GM12801 (cell line): ENCODE data around the gene NT5DC1.

Experiments used
- TF ChIP-seq, protein P1 (sequence below): IDR thresholded peaks from one replicate; pipeline ENCODE4 v1.5.1; 2011; ENCODE audit warnings: control low read depth; ENCODE audit not compliant: insufficient read length; ENCODE audit errors: extremely low read depth

NT5DC1 gene

DNA sequence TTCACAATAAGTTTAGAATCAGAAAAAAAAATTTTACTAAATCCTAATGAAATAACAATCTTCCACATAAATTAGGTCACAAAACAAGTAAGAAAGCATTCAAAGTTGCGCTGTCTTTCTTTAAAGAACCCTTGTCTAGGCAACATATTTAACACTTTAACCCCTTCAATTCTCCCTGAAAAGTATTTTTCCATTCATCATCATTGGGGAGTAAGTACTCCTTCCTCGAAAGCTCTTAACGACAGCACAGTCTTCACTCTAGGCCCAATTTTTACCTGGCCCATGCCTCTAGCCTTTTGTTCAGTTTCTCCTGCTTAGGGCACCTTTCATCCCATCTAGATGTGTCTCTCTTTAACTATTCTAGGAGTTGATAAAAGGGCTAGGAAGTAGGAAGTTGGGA is 176.5 kb downstream of the NT5DC1 start:
- TF ChIP-seq, protein P1, sequence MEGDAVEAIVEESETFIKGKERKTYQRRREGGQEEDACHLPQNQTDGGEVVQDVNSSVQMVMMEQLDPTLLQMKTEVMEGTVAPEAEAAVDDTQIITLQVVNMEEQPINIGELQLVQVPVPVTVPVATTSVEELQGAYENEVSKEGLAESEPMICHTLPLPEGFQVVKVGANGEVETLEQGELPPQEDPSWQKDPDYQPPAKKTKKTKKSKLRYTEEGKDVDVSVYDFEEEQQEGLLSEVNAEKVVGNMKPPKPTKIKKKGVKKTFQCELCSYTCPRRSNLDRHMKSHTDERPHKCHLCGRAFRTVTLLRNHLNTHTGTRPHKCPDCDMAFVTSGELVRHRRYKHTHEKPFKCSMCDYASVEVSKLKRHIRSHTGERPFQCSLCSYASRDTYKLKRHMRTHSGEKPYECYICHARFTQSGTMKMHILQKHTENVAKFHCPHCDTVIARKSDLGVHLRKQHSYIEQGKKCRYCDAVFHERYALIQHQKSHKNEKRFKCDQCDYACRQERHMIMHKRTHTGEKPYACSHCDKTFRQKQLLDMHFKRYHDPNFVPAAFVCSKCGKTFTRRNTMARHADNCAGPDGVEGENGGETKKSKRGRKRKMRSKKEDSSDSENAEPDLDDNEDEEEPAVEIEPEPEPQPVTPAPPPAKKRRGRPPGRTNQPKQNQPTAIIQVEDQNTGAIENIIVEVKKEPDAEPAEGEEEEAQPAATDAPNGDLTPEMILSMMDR, result no peak

DNA sequence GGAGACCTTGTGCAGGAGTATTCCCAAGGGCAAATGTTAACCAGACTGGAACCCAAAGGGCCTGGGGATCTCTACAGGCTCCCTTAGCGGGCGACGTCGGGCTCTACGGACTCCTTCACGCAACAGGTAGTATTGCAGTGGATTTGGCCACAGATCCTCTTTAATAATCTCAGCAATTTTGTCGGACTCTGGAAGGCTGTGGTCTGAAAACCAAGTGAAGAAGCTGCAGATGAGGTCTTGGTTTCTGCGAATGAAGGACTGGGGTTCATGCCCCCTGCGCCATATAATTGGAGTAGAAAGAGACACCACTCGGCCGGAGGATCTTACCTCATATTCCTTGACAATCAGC is 177.8 kb downstream of the NT5DC1 start:
- TF ChIP-seq, protein P1, result no peak

DNA sequence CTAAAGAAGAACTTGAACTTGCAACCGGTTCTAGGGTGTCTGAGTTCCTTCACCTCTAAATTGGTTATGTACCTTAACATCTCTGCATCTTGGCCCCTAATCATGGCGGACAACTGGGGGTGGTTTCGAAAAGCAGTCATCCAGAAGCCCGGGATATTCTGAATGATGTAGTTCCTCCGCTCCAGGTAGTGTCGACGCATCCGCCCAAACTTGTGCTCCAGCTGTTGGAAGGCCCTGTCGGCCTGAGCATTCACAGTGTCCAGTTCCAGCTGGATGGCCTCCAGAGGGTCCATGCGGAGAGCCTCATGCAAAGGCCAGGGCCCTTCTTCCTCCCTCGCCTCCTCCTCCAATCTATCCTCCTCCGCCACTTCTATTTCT is 178.2 kb downstream of the NT5DC1 start:
- TF ChIP-seq, protein P1, result no peak

DNA sequence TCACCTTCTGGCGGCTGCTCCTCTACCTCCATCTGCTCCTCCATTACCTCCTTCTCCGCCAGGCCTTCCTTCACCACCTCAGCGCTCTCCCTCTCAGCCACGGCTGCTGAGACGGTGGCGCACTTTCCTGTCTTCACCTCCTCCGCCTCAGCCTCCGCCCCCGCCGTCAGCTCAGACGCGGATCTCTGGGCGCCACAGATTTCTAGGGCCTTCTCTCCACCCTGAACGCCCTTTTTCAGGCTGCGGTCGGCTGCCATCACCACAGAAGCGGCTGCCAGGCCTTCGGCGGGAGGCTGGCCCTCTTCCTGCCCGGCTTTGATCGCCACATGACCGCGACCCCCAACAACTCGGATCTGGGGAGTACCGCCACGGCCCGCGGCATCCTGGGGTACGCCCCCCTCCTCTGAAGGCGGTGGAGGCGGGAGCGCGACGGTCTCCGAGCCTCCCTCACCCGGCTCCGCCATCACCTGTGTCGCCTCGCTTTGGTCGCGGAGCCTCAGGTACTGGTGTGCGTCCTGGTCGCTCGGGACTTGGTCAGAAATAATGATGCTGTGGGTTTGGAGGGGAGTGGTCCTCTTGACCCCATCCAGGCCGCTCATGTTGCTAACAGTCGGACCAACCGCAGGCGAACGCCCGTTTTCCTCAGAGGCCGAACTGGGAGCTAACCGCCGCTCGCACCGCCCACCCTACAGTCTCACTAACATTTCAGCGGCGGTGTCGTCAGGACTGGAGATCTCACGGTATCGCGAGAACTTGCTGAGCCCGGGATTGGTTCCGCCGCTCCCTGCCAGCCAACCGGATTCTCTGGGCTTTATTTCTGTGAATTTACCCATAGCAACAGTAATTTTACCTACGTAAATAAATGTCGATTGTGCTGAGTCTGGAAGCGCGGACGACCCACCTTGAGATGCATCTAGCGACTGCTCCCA is 178.8 kb downstream of the NT5DC1 start, which contains the start of gene TSPYL1:
Gene TSPYL1 (minus strand): TSS at position 699 of the 929 bp plus-strand sequence. CDS start 100 bp downstream, at position 599.
- TF ChIP-seq, protein P1, result no peak

DNA sequence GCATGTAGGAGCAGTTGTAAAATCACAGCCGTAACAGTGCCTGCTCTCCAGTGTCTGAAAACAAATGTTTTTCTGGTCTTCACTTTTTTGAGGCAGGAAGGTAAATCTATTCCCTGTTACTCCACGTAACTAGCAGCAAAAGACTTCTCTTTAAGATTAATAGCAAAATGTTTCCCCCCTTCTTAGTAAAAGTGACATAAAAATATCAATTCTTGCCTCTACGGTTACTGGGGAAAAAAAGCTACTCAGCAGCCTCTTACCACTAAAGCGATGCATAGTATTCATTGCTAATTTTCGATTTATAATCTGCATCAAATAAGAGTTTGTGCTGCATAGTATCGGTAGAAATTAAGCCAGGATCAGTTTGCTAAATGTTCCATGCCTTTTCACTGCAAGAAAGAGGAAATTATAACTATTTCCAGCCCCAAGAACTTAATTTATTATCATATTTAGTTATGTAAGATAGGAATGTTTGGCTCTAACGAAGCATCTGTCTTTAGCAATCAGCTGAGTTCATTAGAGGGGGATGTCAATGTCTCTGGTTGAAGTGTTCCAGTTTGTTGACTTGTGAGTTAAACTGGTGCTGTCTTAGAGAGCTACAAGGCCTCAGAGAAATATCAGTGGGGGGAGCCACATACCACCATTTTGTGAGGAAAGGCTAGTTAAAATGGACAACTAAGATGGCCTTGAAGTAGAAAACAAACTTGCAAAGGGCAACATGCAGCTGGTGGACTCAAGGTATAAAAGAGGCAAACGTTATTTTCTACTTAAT is 179.7 kb downstream of the NT5DC1 start:
- TF ChIP-seq, protein P1, result no peak

DNA sequence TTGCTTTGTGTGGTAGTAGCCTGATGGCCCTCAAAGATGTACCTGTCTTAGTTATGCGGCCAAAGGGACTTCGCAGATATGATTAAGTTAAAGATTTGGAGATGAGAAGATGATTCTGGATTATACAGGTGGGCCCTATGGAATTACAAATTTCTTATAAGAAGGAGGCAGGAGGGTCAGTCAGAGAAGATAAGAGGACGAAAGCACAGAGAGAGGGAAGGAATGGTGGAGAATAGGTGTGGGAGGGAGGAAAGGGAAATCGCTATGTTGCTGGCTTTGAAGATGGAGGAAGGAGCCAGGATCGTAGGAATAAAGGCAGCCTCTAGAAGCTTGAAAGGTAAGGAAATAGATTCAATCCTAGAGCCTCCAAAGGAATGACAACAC is 180.3 kb downstream of the NT5DC1 start:
- TF ChIP-seq, protein P1, result no peak

DNA sequence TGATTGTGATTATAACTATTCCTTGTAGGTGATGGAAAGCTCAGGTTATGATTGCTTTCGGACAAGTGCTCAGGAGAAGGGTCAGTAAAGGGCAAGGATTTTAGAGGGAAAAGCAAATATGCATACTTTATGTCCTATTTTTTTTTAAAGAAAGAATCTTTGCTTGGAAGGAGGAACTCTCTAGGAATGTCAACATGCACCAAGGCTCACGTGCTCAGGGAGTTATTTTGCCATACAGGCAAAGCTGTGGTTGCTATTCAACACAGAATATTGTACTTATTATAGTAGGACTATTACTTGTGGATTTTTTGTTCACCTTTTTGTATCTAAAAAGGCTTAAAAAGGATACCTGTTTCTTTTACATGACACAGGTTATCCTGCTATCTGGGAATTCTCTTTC is 182.0 kb downstream of the NT5DC1 start:
- TF ChIP-seq, protein P1, result no peak
